Motor neuron (in vitro differentiated cells): ENCODE measurements around the gene UBALD2. TPM values are rescaled to one million over a fixed set of nuclear protein-coding genes. Genes with fewer than 3 reads are reported as not detected.
"Not testable (repeated sequence)": the region's sequence is repeated elsewhere in the genome, so short reads cannot be mapped to it uniquely, and the experiment has no call there.

Source experiments
- ATAC-seq, 8 experiments: fragments of 200-7000 bp; cut with Tn5 transposase; replicated peaks in 6 of 8; 2 replicates each; pipeline ENCODE4 v1.8.0; 2021; ENCODE audit warnings: mild to moderate bottlenecking in 8 of 8, moderate library complexity in 8 of 8
- H3K27ac ChIP-seq, 2 donors: fragments of 250-450 bp; sonication (Bioruptor Pico); 2 replicates each; pipeline ENCODE4 v1.9.0; 2021; ENCODE audit warnings: antibody characterized with exemption in 2 of 2, mild to moderate bottlenecking in 2 of 2, moderate library complexity in 1 of 2
- H3K4me1 ChIP-seq, 2 donors: fragments of 250-450 bp; sonication (Bioruptor Pico); replicated peaks in 1 of 2; 2 replicates each; pipeline ENCODE4 v1.6.1; 2021; ENCODE audit warnings: antibody characterized with exemption in 2 of 2, mild to moderate bottlenecking in 2 of 2, moderate library complexity in 1 of 2
- H3K4me3 ChIP-seq, 5 donors: fragments of 250-450 bp; sonication (Bioruptor Pico); 2 replicates each; pipeline ENCODE4 v1.9.0; 2021; ENCODE audit warnings: antibody characterized with exemption in 5 of 5, mild to moderate bottlenecking in 5 of 5, moderate library complexity in 4 of 5
- WGBS, 10 experiments: fragments of 450-650 bp; shearing (Covaris generic); methylation state at CpG; one replicate each; pipeline ENCODE4 v1.0.0; 2022; 5-methylcytosine and 5-hydroxymethylcytosine counted together
- in situ Hi-C, 9 experiments: fragments of 400-800 bp; cut with MboI; loops; one replicate each; pipeline ENCODE4 v1.15.0; 2021; ENCODE audit warnings: low sequenced_read_pairs in 9 of 9, low pct_unique_long_range_greater_than_20kb in 2 of 9; ENCODE audit not compliant: unreplicated experiment in 9 of 9
- total RNA-seq, 8 experiments: library from RNA; unstranded; fragments of 300-600 nt; gene quantifications; 2 replicates each; pipeline versions ENCODE4 v1.2.3 to v1.2.4, GENCODE V29; 2022

UBALD2 gene
- total RNA-seq, 8 experiments from 2014 or later: 11.7 to 34.6 (median 21.3) TPM

DNA sequence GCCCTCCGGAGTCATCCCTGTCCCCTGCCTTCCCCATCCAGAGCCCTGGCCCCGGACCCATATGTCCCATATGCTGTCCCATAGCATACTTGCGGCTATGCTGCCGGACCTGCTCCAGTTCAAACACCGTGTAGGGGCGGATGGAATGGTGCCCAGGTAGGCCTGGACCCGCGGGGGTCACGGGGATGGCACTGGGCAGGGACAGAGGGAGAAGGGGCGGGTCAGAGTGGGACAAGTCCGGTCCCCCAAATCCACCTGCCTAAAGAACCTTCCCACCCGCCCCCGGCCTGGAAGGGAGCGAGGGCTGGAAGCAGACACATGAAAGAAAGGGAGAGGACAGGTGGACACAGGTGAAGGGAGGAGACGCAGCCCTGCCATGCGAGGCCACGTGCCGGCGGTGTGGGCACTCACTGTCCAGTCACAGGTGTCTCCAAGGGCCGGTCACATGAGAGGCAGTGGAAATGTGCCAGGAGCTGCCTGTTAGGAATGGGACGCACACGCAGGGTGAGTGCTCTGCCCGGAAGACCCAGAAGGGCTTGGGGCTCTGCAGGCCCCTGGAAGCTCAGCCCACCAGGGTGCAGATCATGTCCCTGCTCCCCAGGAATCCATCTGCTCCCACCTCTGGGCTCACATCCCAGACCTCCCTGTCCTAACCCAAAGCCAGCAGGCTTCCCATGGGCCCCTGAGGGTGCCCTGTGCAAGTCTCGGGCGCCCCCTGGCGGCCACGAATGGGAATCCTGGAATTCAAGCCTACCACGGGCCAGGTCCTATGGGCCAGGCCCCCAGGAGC lies 14.0 kb downstream of the UBALD2 start:
- 0 to 93% (median 33%) methylated on average over 1 to 7 of the region's 28 CpGs; no CpG with 5 or more reads in 5 of the 10 experiments for WGBS, 10 experiments
- ATAC-seq: peak; percentile 76 to 96 (median 92)
- H3K27ac ChIP-seq: no peak overlapping the region
- in situ Hi-C loops: loop anchor here in 8 of 9 experiments (5.0 to 25.0 kb wide), 4 partner anchors 152 to 367 kb away; partner anchors contain the start of genes EXOC7 (in 7 of the 8), CDK3 (in 4 of the 8) and MRPL38 (in 1 of the 8)
- H3K4me3 ChIP-seq: no peak overlapping the region
- H3K4me1 ChIP-seq: no peaks in the 10 kb centered on the region

DNA sequence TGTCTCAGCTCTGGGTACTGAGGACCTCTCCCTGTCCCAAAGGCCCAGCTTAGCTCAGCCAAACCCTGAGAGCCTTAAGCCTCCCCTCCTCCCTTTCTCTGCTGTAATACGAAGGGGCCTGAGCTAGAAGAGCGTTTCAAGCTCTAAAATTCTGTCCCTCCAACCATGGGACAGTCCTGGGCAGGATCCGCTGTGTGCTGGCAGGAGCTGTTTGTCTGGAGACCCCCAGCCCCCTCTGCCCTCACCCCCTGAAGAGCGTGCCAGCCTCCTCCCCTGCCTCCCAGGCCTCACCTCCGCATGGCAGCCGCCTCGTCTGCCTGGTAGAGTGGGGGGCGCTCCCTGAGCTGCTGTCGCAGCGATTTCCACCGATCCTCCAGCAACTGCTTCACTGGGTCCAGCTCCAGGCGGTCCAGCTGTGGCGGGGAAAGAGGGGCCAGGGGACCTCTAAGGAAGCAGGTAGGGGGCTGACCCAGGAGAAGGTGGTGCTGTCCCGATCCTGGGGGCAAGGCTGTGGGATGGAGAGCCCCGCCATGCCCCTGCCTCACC lies 14.7 kb downstream of the UBALD2 start:
- in situ Hi-C loops: loop anchor here in 8 of 9 experiments (5.0 to 25.0 kb wide), 4 partner anchors 153 to 368 kb away; partner anchors contain the start of genes EXOC7 (in 7 of the 8), CDK3 (in 4 of the 8) and MRPL38 (in 1 of the 8)

GRCh38 chr17:76280650-76281049 lies 15.5 kb downstream of the UBALD2 start:
- no peak for ATAC-seq
- 73 to 90% methylated on average over 4 to 6 of the region's 15 CpGs; no CpG with 5 or more reads in 8 of the 10 experiments for WGBS, 10 experiments

More for the DNA sequence above, 14.7 kb downstream of the UBALD2 start:
- WGBS, 10 experiments: 100% methylated on average over 1 of the region's 15 CpGs; no CpG with 5 or more reads in 9 of the 10 experiments
- no peak overlapping the region for H3K4me3 ChIP-seq
- peak in 2 of 8 experiments; percentile 3 to 4 for ATAC-seq
- H3K27ac ChIP-seq: no peak overlapping the region
- no peaks in the 10 kb centered on the region for H3K4me1 ChIP-seq

GRCh38 chr17:76281573-76282371 lies 16.6 kb downstream of the UBALD2 start:
- in situ Hi-C loops: loop anchor here in 7 of 9 experiments (25.0 kb wide), 3 partner anchors 169 to 369 kb away; partner anchors contain the start of genes EXOC7 (in 7 of the 7), CDK3 (in 4 of the 7) and MRPL38 (in 1 of the 7)

More at GRCh38 chr17:76280650-76281049, 15.5 kb downstream of the UBALD2 start:
- Histone ChIP-seq H3K27ac (no peak overlapping the region), H3K4me3 (no peak overlapping the region), H3K4me1 (no peaks in the 10 kb centered on the region)
- in situ Hi-C loops: loop anchor here in 7 of 9 experiments (25.0 kb wide), 3 partner anchors 168 to 368 kb away; partner anchors contain the start of genes EXOC7 (in 7 of the 7), CDK3 (in 4 of the 7) and MRPL38 (in 1 of the 7)

DNA sequence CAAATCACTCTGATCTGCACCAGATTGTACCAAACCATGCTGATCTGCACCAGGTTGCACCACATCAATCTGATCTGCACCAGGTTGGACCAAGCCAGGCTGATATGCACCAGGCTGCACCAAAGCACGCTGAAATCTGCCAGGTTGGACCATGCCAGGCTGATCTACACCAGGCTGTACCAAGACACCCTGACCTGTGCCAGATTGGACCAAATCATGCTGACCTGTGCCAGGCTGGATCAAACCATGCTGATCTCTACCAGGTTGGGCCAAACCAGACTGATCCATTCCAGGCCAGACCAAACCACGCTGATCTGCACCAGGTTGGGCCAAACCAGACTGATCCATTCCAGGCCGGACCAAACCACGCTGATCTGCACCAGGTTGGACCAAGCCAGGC lies 27.4 kb downstream of the UBALD2 start:
- Histone ChIP-seq H3K4me1 (no peaks in the 10 kb centered on the region), H3K4me3 (no peak overlapping the region), H3K27ac (no peak overlapping the region)
- ATAC-seq: no peak
- in situ Hi-C loops: loop anchor here in 7 of 9 experiments (25.0 kb wide), 3 partner anchors 180 to 380 kb away; partner anchors contain the start of genes EXOC7 (in 7 of the 7), CDK3 (in 4 of the 7) and MRPL38 (in 1 of the 7)
- 63 to 100% (median 85%) methylated on average over 1 to 3 of the region's 4 CpGs; no CpG with 5 or more reads in 5 of the 10 experiments for WGBS, 10 experiments

More at GRCh38 chr17:76281573-76282371, 16.6 kb downstream of the UBALD2 start:
- Histone ChIP-seq H3K4me3 (no peak overlapping the region), H3K4me1 (no peaks in the 10 kb centered on the region), H3K27ac (no peak overlapping the region)
- WGBS, 10 experiments: 48 to 100% (median 90%) methylated on average over 1 to 14 of the region's 23 CpGs; no CpG with 5 or more reads in 2 of the 10 experiments
- peak in 1 of 8 experiments; percentile 8 for ATAC-seq

- Histone ChIP-seq H3K4me1 (no peaks in the 10 kb centered on the region), H3K4me3 (no peak overlapping the region), H3K27ac (no peak overlapping the region)
- WGBS, 10 experiments: 71 to 100% (median 83%) methylated on average over 2 to 7 of the region's 7 CpGs; no CpG with 5 or more reads in 5 of the 10 experiments
- ATAC-seq: no peak
- in situ Hi-C loops: loop anchor here in 7 of 9 experiments (25.0 kb wide), 3 partner anchors 181 to 381 kb away; partner anchors contain the start of genes EXOC7 (in 7 of the 7), CDK3 (in 4 of the 7) and MRPL38 (in 1 of the 7)
Measured at GRCh38 chr17:76293106-76293505, 28.0 kb downstream of the UBALD2 start.

DNA sequence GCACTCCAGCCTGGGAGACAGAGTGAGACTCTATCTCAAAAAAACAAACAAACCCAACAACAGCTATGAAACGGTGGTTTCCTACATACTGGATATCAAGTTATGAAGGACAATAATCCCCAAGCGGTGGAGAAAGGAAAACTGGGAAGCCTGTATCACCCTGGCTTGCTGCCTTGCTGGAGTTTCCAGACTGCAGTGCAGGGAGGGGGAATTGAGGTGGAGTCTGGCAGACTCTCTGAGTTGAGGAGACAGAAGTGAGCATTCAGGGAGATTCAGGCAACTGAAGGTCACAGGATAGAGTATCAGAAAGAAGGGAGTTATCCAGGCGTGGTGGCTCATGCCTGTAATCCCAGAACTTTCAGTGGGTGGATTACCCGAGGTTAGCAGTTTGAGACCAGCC lies 31.0 kb downstream of the UBALD2 start:
- ATAC-seq: peak in 1 of 8 experiments; percentile 36
- WGBS, 10 experiments: 78 to 100% (median 80%) methylated on average over 1 to 4 of the region's 4 CpGs; no CpG with 5 or more reads in 5 of the 10 experiments
- no peak overlapping the region for H3K27ac ChIP-seq
- no peak overlapping the region for H3K4me3 ChIP-seq
- in situ Hi-C loops: loop anchor here in 7 of 9 experiments (25.0 kb wide), 3 partner anchors 184 to 384 kb away; partner anchors contain the start of genes EXOC7 (in 7 of the 7), CDK3 (in 4 of the 7) and MRPL38 (in 1 of the 7)
- H3K4me1 ChIP-seq: no peaks in the 10 kb centered on the region

DNA sequence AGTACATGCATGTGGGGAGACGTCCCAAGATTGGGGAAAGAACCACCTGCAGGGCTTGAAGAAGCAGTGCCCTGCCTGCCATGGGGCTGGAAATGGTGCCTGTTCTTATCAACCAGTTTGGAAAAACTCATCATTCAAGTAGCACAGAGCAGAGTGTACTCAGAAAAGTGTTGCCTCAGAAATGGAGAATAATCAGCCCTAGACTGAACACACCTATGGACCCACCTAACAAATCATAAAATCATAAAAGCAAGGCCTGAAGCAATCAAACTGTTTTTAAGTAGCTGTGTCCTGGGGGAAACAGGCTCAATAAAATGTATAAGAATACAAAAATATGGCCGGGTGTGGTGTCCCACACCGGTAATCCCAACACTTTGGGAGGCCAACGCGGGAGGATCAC lies 31.7 kb downstream of the UBALD2 start:
- H3K4me1 ChIP-seq: no peaks in the 10 kb centered on the region
- H3K27ac ChIP-seq: no peak overlapping the region
- H3K4me3 ChIP-seq: no peak overlapping the region
- no peak for ATAC-seq
- in situ Hi-C loops: loop anchor here in 7 of 9 experiments (25.0 kb wide), 3 partner anchors 185 to 385 kb away; partner anchors contain the start of genes EXOC7 (in 7 of the 7), CDK3 (in 4 of the 7) and MRPL38 (in 1 of the 7)
- WGBS, 10 experiments: 75 to 100% (median 94%) methylated on average over 1 to 4 of the region's 5 CpGs; no CpG with 5 or more reads in 5 of the 10 experiments

- in situ Hi-C loops: loop anchor here in 7 of 9 experiments (25.0 kb wide), 3 partner anchors 185 to 385 kb away; partner anchors contain the start of genes EXOC7 (in 7 of the 7), CDK3 (in 4 of the 7) and MRPL38 (in 1 of the 7)
Measured at GRCh38 chr17:76297436-76297835, 32.3 kb downstream of the UBALD2 start.

DNA sequence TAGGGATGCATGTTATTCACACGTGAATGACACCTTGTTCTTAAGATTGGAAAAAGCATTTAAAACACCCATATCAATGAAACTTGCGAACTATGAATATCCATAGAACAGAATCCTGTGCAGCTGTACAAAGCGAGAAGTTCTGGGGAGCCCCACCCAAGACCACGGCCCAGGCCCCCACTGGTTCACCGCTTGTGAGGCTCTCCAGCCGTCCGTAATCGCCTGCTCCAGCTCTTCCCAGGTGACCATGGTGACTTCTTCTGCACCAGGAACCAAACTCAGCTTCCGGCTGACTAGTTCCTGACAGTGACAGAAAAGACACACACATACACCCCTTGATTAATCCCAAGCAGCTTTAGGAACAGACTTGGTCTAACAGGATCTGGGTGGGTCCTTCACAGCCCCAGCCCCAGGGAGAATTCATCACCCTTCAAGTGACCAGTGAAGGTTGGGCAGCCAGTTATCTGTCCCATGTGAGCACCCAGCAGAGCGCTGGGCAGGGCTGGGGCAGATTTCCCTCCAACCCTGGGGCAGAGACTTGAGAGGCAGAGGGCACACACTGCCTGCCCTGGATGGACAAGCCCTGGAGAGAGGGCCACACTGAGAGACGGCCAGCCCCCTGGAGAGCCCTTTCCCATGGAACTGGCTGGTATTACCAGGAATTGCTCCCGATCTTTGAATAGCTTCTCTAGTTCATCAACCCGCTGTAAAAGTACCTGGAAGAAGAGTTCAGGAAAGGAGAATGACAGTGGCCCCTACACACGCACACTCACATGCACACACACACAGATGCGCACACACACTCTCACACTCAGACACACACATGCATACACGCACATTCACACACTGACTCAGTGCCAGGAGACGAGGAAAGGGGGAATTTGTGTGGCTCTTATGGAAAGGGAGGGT lies 39.3 kb downstream of the UBALD2 start:
- H3K27ac ChIP-seq: no peak overlapping the region
- in situ Hi-C loops: loop anchor here in 5 of 9 experiments (10.0 to 25.0 kb wide), 5 partner anchors 80 to 208 kb away; partner anchors contain the start of genes RHBDF2 (in 3 of the 5) and SPHK1 (in 1 of the 5)
- H3K4me3 ChIP-seq: no peak overlapping the region
- H3K4me1 ChIP-seq: no peaks in the 10 kb centered on the region
- 70 to 100% (median 87%) methylated on average over 1 to 8 of the region's 17 CpGs for WGBS, 10 experiments
- peak in 3 of 8 experiments; percentile 44 to 61 (median 48) for ATAC-seq

More at GRCh38 chr17:76297436-76297835, 32.3 kb downstream of the UBALD2 start:
- H3K4me1 ChIP-seq: no peaks in the 10 kb centered on the region
- 90 to 100% (median 100%) methylated on average over 1 to 3 of the region's 3 CpGs; no CpG with 5 or more reads in 4 of the 10 experiments for WGBS, 10 experiments
- H3K27ac ChIP-seq: no peak overlapping the region
- no peak overlapping the region for H3K4me3 ChIP-seq
- no peak for ATAC-seq

- WGBS, 10 experiments: 50 to 100% (median 100%) methylated on average over 1 to 3 of the region's 3 CpGs; no CpG with 5 or more reads in 2 of the 10 experiments
- in situ Hi-C loops: loop anchor here in 5 of 9 experiments (10.0 to 25.0 kb wide), 5 partner anchors 80 to 207 kb away; partner anchors contain the start of genes RHBDF2 (in 3 of the 5) and SPHK1 (in 1 of the 5)
- not testable (repeated sequence) for H3K4me3 ChIP-seq
Measured at GRCh38 chr17:76305135-76305454, 39.9 kb downstream of the UBALD2 start.

More at GRCh38 chr17:76305135-76305454, 39.9 kb downstream of the UBALD2 start:
- not testable (repeated sequence) for H3K27ac ChIP-seq, H3K4me1 ChIP-seq, ATAC-seq
